Aorta (tissue), 5 donors: ENCODE results near the gene PRKAG2. TPM values are rescaled to one million over a fixed set of nuclear protein-coding genes. Genes with fewer than 3 reads are reported as not detected.

Experiments
- ATAC-seq: fragments of 200-7000 bp; cut with Tn5 transposase; one replicate; pipeline ENCODE4 v1.9.1; 2022; ENCODE audit warnings: moderate library complexity; ENCODE audit not compliant: low FRiP score
- DNase-seq, 2 donors: peaks; one replicate each; pipeline ENCODE4 v3.0.0-alpha.2; 2020
- H3K27ac ChIP-seq, 2 donors: one replicate each; pipeline ENCODE4 v1.5.1; 2013; ENCODE audit warnings: low read length in 2 of 2, mild to moderate bottlenecking in 2 of 2, moderate library complexity in 2 of 2, control low read depth in 1 of 2, inconsistent platforms in 1 of 2, low read depth in 1 of 2
- H3K27me3 ChIP-seq, 2 donors: one replicate each; pipeline ENCODE4 v1.6.1; 2013; ENCODE audit warnings: control low read depth in 1 of 2, low read length in 1 of 2, mild to moderate bottlenecking in 1 of 2, moderate library complexity in 1 of 2; ENCODE audit not compliant: insufficient read depth in 2 of 2, control insufficient read depth in 1 of 2
- H3K36me3 ChIP-seq, 2 donors: one replicate each; pipeline ENCODE4 v1.6.1; 2013; ENCODE audit warnings: control low read depth in 1 of 2, low read length in 1 of 2, mild to moderate bottlenecking in 1 of 2; ENCODE audit not compliant: insufficient read depth in 2 of 2, control insufficient read depth in 1 of 2
- H3K4me1 ChIP-seq, 2 donors: one replicate each; pipeline ENCODE4 v1.6.1; 2013; ENCODE audit warnings: low read length in 2 of 2, control low read depth in 1 of 2, mild to moderate bottlenecking in 1 of 2, moderate library complexity in 1 of 2; ENCODE audit not compliant: insufficient read depth in 2 of 2, control insufficient read depth in 1 of 2
- H3K4me3 ChIP-seq, 2 donors: one replicate each; pipeline ENCODE4 v1.5.1; 2013; ENCODE audit warnings: low read length in 2 of 2, control low read depth in 1 of 2, mild to moderate bottlenecking in 1 of 2
- H3K9me3 ChIP-seq: one replicate; pipeline ENCODE4 v1.6.1; 2013; ENCODE audit warnings: mild to moderate bottlenecking, low read length; ENCODE audit not compliant: control insufficient read depth
- WGBS, 2 donors: extraction: QIAGEN DNeasy Blood & Tissue Kit; methylation state at CpG; one replicate each; pipeline ENCODE4 v1.1.7; 2013; 5-methylcytosine and 5-hydroxymethylcytosine counted together
- intact Hi-C, 2 donors: fragments of 100-400 bp; cut with DNase I; formaldehyde crosslinking; loops; one replicate each; pipeline versions ENCODE4 v1.14.2 to v1.15.0; 2022
- polyA plus RNA-seq, 2 donors: library from polyadenylated mRNA; stranded (reverse); fragments of 200-250 nt; gene quantifications; one replicate each; pipeline ENCODE4 v1.2.3, GENCODE V29; 2013
- total RNA-seq, 2 donors: library from RNA; stranded (reverse); fragmentation: NEBNext Ultra II Directional; extraction: Animal tissue kit (Norgen Biotek cat#: 25700); gene quantifications; one replicate each; pipeline ENCODE4 v1.2.1, GENCODE V29; 2021
- donor health status: healthy with polysubstance abuse.
- donor health status: Bipolar disorder and iron deficiency.
- donor health status: DM: no; HTN: no; CAD: no.
- donor health status: DM: no; HTN: no; CAD: no.
- donor health status: DM: yes; HTN: yes; CAD: no.

Gene PRKAG2
- total and polyA plus RNA-seq, 4 donors: 34.0 to 69.9 (median 52.6) TPM

GRCh38 chr7:151759591-151760042 is 117.3 kb downstream of the PRKAG2 start:
- no peaks in the 10 kb centered on the region for H3K4me1 ChIP-seq
- no peaks in the 10 kb centered on the region for H3K27me3 ChIP-seq
- H3K36me3 ChIP-seq: no peaks in the 10 kb centered on the region
- H3K4me3 ChIP-seq: no peak overlapping the region
- no peak overlapping the region for H3K27ac ChIP-seq
- intact Hi-C loops: loop anchor here (5.0 to 10.0 kb wide), 8 partner anchors 127 to 515 kb away; partner anchors contain the start of genes RHEB (in 1 of the 2) and SMARCD3 (in 1 of the 2)
- no peaks in the 10 kb centered on the region for H3K9me3 ChIP-seq
- ATAC-seq: peak; percentile 80
- WGBS, 2 donors: 38 to 40% methylated on average over 9 of the region's 9 CpGs
- no peak for DNase-seq

- Histone ChIP-seq H3K27ac (no peak overlapping the region), H3K4me3 (no peak overlapping the region), H3K4me1 (no peaks in the 10 kb centered on the region), H3K9me3 (no peaks in the 10 kb centered on the region), H3K27me3 (no peaks in the 10 kb centered on the region), H3K36me3 (no peaks in the 10 kb centered on the region)
- 50 to 52% methylated on average over 18 of the region's 18 CpGs for WGBS, 2 donors
- intact Hi-C loops: loop anchor here (5.0 to 10.0 kb wide), 8 partner anchors 127 to 514 kb away; partner anchors contain the start of genes RHEB (in 1 of the 2) and SMARCD3 (in 1 of the 2)
- ATAC-seq (no peak), DNase-seq (peak in 1 of 2 donors; percentile 70)
These were observed 118.0 kb downstream of the PRKAG2 start for GRCh38 chr7:151758622-151759540.

GRCh38 chr7:151757274-151757673 is 119.6 kb downstream of the PRKAG2 start:
- DNase-seq (no peak), ATAC-seq (no peak)
- no peaks in the 10 kb centered on the region for H3K4me1 ChIP-seq
- no peak overlapping the region for H3K4me3 ChIP-seq
- H3K9me3 ChIP-seq: no peaks in the 10 kb centered on the region
- 6 to 16% methylated on average over 8 of the region's 8 CpGs for WGBS, 2 donors
- H3K27ac ChIP-seq: no peak overlapping the region
- H3K27me3 ChIP-seq: no peaks in the 10 kb centered on the region
- no peaks in the 10 kb centered on the region for H3K36me3 ChIP-seq
- intact Hi-C loops: loop anchor here (5.0 to 10.0 kb wide), 8 partner anchors 125 to 512 kb away; partner anchors contain the start of genes RHEB (in 1 of the 2) and SMARCD3 (in 1 of the 2)

- 50 to 51% methylated on average over 13 of the region's 13 CpGs for WGBS, 2 donors
- DNase-seq (no peak), ATAC-seq (no peak)
- H3K27ac ChIP-seq: no peak overlapping the region
- no peak overlapping the region for H3K4me3 ChIP-seq
- intact Hi-C loops: loop anchor here (5.0 to 10.0 kb wide), 8 partner anchors 125 to 512 kb away; partner anchors contain the start of genes RHEB (in 1 of the 2) and SMARCD3 (in 1 of the 2)
- no peaks in the 10 kb centered on the region for H3K36me3 ChIP-seq
- H3K9me3 ChIP-seq: no peaks in the 10 kb centered on the region
- H3K27me3 ChIP-seq: no peaks in the 10 kb centered on the region
- H3K4me1 ChIP-seq: no peaks in the 10 kb centered on the region
These were observed 120.0 kb downstream of the PRKAG2 start for GRCh38 chr7:151756866-151757265.

GRCh38 chr7:151756076-151756731 is 120.7 kb downstream of the PRKAG2 start:
- no peaks in the 10 kb centered on the region for H3K36me3 ChIP-seq
- no peak overlapping the region for H3K27ac ChIP-seq
- intact Hi-C loops: loop anchor here (5.0 to 10.0 kb wide), 8 partner anchors 124 to 511 kb away; partner anchors contain the start of genes RHEB (in 1 of the 2) and SMARCD3 (in 1 of the 2)
- H3K4me1 ChIP-seq: no peaks in the 10 kb centered on the region
- ATAC-seq (no peak), DNase-seq (peak in 1 of 2 donors; percentile 73)
- WGBS, 2 donors: 86 to 87% methylated on average over 19 of the region's 19 CpGs
- no peaks in the 10 kb centered on the region for H3K9me3 ChIP-seq
- H3K27me3 ChIP-seq: no peaks in the 10 kb centered on the region
- H3K4me3 ChIP-seq: no peak overlapping the region

- intact Hi-C loops: loop anchor here (5.0 to 10.0 kb wide), 8 partner anchors 123 to 510 kb away; partner anchors contain the start of genes RHEB (in 1 of the 2) and SMARCD3 (in 1 of the 2)
- Histone ChIP-seq H3K36me3 (no peaks in the 10 kb centered on the region), H3K9me3 (no peaks in the 10 kb centered on the region), H3K27me3 (no peaks in the 10 kb centered on the region), H3K27ac (peak overlapping the region; percentile 19 to 29), H3K4me3 (no peak overlapping the region), H3K4me1 (no peaks in the 10 kb centered on the region)
- ATAC-seq (no peak), DNase-seq (peak in 1 of 2 donors; percentile 81)
- WGBS, 2 donors: 44 to 51% methylated on average over 11 of the region's 11 CpGs
These were observed 121.6 kb downstream of the PRKAG2 start for GRCh38 chr7:151755131-151755801.

- 72 to 76% methylated on average over 17 of the region's 17 CpGs for WGBS, 2 donors
- Histone ChIP-seq H3K9me3 (no peaks in the 10 kb centered on the region), H3K27ac (peak overlapping the region; percentile 29), H3K4me1 (no peaks in the 10 kb centered on the region), H3K27me3 (no peaks in the 10 kb centered on the region), H3K36me3 (no peaks in the 10 kb centered on the region), H3K4me3 (no peak overlapping the region)
- ATAC-seq: peak; percentile 1
- intact Hi-C loops: loop anchor here (5.0 to 10.0 kb wide), 8 partner anchors 122 to 510 kb away; partner anchors contain the start of genes RHEB (in 1 of the 2) and SMARCD3 (in 1 of the 2)
- no peak for DNase-seq
These were observed 122.2 kb downstream of the PRKAG2 start for GRCh38 chr7:151754688-151755130.
